Midbrain (tissue), 1 donor: ENCODE results near the gene RTN1.

Experiments used
- DNase-seq: peaks from one replicate; lab custom pipeline; 2025; lab: John Stamatoyannopoulos, UW

Gene RTN1

DNA sequence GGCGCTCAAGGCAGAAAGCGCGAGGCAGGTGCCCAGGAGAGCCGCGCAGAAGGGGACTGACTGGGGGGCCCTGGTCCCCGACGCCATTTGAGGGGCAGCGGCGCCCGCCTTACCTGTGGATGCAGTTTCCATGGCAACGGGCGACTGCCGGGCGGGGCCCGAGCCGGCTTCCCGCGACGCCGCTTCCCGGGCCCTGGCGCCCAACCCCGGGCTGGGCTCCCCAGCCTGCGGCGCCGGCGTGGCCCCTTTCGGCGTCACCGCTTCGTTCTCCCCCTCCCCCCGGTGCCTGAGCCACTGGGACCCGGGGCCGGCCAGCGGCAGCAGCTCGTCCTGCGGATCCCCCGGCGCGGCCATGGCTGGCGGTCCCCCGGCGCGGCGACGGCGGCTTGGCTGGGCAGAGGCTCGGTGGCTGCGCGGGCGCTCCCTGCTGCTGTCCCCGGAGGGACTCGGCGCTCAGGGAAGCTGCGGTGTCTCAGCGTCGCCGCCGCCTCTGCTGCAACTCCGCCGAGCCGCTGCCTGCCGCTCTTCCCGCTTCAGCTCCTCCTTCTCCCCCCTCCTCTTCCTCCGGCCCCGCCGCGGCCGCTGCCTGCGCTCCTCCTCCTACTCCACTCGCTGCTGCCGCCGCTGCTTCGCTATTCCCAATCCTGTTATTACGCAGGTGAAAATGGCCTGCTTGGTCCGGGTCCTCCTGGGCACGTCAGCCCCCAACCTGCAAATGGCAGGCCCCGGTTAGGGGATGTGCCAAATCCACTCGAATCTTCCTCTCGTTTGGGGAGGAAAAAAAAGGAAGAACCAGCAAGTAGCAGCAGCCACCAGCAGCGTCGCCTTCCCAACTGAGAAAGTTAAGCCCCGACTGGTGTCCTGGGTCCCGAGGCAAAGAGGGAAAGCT is at the start of gene RTN1:
RTN1 (minus strand) TSS at position 500 of the 889 bp plus-strand sequence; CDS start at position 354, 146 bp downstream.
- DNase-seq: peak; percentile 84

- no peak for DNase-seq
Observed at GRCh38 chr14:59920378-59920683, 49.8 kb upstream of the RTN1 start.

- peak; percentile 22 for DNase-seq
Observed at GRCh38 chr14:59919570-59920377, 49.2 kb upstream of the RTN1 start, which contains the start of gene LRRC9. Gene LRRC9, plus strand, starts transcription at chr14:59920144.

- DNase-seq: peak; percentile 51
Observed at GRCh38 chr14:59918824-59919569, 48.4 kb upstream of the RTN1 start.

DNA sequence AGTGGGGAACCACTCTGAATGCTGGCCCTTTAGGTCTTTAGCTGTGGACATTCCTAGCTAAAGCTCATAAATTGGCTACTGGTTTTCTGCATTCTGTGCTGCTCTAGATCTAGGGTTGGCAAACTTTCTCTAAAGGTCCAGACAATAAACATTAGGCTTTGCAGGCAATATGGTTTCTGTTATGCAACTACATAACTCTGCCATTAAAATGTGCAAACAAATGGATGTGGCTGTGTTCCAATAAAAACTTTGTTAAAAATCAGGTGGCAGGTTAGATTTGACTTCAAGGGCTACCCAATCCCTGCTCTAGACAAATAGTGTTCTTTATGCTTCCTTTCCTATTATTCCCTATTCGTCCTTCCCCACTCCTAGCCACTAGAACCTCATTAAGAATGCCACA is 42.6 kb upstream of the RTN1 start:
- DNase-seq: no peak

- DNase-seq: no peak
Observed at GRCh38 chr14:59912443-59912842, 41.9 kb upstream of the RTN1 start.

GRCh38 chr14:59905188-59905587 is 34.6 kb upstream of the RTN1 start:
- no peak for DNase-seq

- DNase-seq: no peak
Observed at GRCh38 chr14:59904184-59904583, 33.6 kb upstream of the RTN1 start.

DNA sequence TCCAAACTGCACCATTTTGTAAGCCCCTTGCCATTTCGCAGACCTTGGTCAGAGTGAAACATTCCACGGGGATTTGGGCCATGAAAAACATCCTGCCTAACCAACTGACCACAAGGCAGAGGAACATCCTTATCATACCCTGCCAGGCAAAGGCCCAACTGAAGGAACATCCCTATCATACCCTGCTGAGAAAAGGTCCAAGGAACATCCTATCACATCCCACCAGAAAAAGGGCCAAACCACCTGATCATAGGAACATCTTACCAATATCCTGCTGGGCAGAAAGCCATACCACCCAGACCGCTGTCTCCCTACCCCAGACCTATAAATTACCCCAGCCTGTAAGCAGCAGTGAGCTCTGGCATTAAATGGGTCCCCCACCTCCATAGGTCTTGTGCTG is 30.0 kb upstream of the RTN1 start:
- no peak for DNase-seq

DNA sequence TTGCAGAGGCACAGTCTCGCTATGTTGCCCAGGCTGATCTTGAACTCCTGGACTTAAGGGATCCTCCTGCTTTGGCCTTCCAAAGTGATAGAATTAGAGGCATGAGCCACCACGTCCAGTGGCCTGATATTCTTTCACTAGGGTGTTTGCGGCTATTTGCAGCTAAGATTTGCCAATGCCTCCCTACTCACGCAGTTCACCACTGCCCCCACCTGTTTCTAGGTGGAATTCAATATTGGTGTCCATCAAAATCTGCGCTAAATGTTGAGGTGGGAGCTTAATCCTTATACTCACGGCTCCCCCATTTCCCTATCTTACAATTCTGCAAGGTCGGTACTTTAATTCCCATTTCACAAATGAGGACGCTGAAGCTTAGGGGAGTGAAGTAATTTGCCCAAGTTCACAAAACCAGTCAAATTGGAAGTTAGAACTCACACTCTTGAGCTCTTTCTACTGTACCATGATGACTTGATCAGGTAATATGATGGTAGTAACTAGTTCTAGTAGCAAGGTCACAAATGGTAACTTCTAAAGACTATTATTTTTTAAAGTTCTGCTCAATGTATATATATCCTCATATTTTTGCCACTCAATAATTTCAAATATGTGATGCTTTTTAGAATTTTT is 27.3 kb upstream of the RTN1 start:
- peak; percentile 68 for DNase-seq

DNA sequence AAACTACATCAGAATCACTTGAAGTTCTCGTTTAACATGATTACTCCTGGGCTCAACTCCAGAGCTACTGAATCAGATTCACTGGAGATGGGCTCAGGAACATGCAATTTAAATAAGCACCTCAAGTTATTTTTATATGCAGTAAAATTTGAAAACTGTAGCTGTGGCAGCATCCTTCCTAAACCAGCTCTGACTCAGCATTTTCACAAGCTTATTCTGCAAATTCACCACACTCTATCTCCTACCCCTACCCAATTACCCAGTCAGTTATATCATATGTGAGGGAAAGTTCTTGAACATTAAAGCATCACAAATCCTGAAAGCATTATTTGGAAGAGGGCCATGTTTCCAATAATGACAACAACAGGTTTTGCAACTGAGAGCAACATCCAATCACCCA is 25.1 kb upstream of the RTN1 start:
- DNase-seq: no peak

- no peak for DNase-seq
Observed at GRCh38 chr14:59890676-59891075, 20.1 kb upstream of the RTN1 start.

GRCh38 chr14:59882957-59883356 is 12.4 kb upstream of the RTN1 start:
- no peak for DNase-seq

DNA sequence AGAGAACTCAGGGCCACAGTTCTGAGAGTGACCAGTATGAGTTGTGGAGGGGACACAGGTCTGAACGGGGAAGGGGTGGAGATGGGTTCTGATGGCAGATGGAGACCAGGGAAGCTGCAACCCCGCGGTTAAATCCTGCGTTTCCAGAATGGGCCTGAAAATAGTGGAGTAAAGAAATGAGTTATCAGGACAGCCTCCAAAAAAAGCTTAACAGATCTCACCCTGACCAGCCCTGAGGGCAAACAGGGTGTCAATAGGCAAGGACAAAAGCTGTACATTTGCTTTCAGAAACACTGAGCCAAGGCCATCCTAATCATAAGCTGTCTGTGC is 555 bp upstream of the RTN1 start:
- DNase-seq: no peak

GRCh38 chr14:59869381-59870255 is 958 bp downstream of the RTN1 start:
- peak; percentile 40 for DNase-seq

DNA sequence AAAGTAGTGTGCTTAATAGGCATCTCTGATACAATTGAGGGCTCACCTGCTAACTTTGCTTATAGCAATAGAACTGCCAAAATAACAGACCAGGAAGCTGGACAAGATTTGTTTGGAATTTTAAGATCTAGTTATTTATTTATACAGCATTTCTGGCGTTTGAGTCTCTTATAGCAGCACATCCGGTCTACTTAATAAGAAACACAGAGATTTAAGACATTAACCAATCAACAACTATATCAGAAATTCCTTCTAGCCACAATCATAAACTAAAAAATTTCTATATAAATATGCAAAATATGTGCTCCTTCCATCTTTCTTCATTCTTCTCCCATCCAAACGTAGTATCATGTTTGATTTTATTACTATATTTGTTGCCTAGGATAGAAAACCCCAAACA is 2.6 kb downstream of the RTN1 start:
- DNase-seq: no peak

GRCh38 chr14:59863806-59864525 is 6.6 kb downstream of the RTN1 start:
- DNase-seq: no peak

GRCh38 chr14:59857328-59857727 is 13.2 kb downstream of the RTN1 start:
- no peak for DNase-seq

GRCh38 chr14:59852350-59852749 is 18.2 kb downstream of the RTN1 start:
- no peak for DNase-seq

- no peak for DNase-seq
Observed at GRCh38 chr14:59850458-59850857, 20.1 kb downstream of the RTN1 start.
